HG02885 (cell line): Measurements from ENCODE around the gene RBM15B.

Experiments used
- ATAC-seq: cut with Tn5 transposase; IDR thresholded peaks from one replicate; pipeline ENCODE4 v1.9.1; 2021; ENCODE audit warnings: mild to moderate bottlenecking; ENCODE audit not compliant: unreplicated experiment, poor library complexity

The RBM15B gene

DNA sequence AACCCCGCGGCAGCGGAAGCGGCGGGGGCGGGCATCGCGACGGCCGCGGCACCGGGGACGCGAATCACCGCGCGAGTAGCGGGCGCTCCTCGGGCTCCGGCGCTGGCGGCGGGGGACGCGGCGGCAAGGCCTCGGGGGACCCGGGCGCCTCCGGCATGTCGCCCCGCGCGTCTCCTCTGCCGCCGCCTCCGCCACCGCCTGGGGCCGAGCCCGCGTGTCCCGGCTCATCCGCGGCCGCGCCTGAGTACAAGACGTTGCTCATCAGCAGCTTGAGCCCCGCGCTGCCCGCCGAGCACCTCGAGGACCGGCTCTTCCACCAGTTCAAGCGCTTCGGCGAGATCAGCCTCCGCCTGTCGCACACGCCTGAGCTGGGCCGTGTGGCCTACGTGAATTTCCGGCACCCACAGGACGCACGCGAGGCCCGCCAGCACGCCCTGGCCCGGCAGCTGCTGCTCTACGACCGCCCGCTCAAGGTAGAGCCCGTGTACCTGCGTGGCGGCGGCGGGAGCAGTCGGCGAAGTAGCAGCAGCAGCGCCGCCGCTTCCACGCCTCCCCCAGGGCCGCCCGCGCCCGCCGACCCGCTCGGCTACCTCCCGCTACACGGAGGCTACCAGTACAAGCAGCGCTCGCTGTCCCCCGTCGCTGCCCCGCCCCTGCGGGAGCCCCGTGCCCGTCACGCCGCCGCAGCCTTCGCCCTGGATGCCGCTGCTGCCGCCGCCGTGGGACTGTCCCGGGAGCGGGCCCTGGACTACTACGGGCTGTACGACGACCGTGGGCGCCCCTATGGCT, 675 bp downstream of the RBM15B start:
- ATAC-seq = peak; percentile 12

- no peak for ATAC-seq
Observed at GRCh38 chr3:51392355-51393133, 1.5 kb downstream of the RBM15B start.

DNA sequence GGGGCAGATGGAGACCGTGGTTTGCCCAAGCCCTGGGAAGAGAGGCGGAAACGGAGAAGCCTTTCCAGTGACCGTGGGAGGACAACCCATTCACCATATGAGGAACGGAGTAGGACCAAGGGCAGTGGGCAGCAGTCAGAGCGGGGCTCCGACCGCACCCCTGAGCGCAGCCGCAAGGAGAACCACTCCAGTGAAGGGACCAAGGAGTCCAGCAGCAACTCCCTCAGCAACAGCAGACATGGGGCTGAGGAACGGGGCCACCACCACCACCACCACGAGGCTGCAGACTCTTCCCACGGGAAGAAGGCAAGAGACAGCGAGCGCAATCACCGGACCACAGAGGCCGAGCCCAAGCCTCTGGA, 2.0 kb downstream of the RBM15B start:
- no peak for ATAC-seq

- no peak for ATAC-seq
Observed at GRCh38 chr3:51393564-51393963, 2.5 kb downstream of the RBM15B start.

GRCh38 chr3:51394541-51394940, 3.5 kb downstream of the RBM15B start:
- ATAC-seq = no peak

GRCh38 chr3:51395493-51396213, 4.6 kb downstream of the RBM15B start:
- ATAC-seq = no peak

- no peak for ATAC-seq
Observed at GRCh38 chr3:51396401-51396800, 5.3 kb downstream of the RBM15B start.

GRCh38 chr3:51397392-51397791, 6.3 kb downstream of the RBM15B start:
- ATAC-seq = no peak

DNA sequence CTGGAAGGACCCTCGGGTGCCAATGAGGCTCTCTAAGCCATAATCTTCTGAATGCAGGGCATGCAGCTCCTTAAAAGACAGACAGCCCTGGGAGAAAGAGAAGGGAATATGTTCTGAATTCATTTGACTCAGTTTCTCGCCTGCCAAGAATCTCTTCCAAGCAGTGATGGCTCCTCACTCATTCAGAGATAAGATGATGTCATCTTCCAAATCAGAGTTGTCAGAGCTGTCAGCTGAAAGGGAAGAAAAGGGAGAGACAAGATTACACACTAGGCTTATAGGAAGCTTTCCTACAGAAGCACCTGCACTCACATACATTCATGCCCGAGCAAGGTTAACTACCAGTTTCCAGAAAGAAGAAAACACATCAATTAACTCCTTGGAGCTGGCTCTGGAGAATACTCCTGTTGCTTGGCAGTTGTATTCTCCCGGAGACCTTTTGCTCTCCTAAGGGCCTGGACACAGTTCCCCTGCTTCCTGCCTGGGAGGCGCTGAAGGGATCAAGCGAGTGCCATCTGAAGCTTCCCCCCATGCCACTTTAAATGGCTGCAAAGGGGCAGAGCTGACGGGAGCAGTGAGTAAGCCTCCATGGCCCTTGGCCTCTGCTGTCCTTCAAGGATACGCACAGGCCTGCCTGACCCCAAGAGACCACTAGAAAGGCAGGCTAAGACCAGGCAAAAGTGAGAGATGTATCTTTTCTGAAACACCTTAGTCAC, 7.7 kb downstream of the RBM15B start:
- no peak for ATAC-seq

DNA sequence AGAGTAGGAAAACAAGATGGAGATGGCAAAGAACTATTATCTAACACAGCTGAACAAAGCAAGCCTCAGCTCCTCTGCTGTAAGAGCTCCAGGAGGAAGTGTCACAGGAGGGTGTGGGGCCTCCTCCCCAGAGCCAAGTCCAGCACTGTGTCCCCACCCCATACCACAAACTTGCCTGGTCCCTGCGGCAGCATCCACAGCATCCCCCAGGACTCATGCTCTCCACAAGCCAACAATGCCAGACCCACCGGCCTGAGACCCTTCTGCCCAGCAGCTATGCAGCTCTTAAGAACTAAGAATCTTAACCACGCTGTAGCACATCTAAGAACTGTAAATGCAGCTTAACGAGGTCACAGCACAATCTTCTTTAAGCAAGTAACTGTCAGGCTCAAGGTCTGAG, 9.1 kb downstream of the RBM15B start:
- ATAC-seq = no peak

GRCh38 chr3:51401735-51402134, 10.7 kb downstream of the RBM15B start:
- no peak for ATAC-seq

GRCh38 chr3:51403675-51404074, 12.6 kb downstream of the RBM15B start:
- ATAC-seq = no peak

DNA sequence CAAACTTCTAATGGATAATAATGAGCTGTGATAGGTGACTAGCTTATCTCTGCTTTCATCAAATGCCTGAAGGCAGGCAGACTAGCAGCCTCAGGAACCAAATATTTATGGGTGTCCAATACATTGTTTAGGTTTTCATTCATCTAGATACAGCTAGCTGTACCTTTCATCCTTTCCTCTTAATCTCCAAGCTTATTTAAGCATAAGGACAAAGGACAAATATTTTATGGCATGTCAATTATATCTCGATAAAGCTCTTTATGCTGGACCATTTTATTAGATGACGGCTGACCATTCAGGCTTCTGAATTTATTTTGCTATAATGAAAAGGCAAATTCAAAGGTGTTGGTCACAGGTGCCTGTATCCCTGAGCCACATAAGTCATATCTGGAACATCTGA, 16.9 kb downstream of the RBM15B start:
- ATAC-seq = no peak

DNA sequence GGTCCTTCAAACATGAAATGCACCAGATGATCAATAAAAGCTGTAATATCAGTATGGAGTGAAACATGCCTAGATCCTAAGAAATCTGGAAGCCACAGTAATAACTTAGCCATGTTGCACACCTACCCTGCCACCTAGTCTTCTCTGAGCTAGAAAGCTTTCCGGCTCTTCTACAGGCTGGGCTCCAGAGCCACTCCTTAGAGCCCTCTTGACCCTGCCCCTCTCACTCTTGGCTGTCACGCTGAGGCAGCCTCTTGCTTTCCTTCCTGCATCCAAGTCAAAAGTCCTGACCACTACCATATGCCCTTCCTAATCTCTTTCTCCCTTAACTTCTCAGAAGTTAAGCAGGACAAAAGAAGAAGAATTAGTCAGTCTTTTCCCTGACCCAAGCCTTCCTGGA, 17.7 kb downstream of the RBM15B start:
- no peak for ATAC-seq

GRCh38 chr3:51422211-51422610, 31.1 kb downstream of the RBM15B start:
- ATAC-seq = no peak

DNA sequence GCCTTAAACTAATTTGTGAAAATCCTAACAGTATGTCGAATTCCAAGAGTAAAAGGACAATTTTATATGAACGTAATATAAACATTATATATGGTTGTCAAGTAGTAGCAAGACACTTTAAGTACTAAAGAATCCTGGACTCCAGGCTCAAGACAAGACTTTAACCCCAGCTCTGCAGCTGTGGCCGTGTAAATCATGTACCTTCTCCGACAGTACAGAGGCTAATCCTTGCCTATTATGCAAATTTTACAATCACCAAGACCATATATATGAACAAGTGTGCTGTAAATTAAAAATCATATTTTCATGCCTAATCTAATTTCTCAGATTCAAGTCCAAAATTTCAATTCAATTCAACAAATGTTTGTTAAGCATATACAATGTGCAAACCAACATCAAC, 35.8 kb downstream of the RBM15B start:
- no peak for ATAC-seq

DNA sequence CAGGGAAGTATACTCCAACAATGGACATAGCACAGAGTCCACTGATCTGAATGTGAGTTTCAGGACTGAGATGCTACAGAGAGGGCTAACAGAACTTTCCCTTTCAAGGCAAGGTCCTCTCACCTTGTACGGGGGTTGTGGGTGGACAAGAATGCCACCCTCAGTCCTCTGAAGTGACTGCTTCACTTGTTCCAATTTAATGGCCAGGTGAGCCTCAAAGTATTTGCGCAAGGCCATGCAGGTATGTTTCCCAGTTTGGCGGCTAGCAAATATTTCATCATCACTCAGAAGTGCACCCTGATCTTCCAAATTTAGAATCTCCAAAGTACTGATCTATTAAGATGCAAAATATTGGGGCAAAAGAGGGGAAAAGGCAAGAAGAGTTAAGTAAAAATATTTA, 38.1 kb downstream of the RBM15B start:
- no peak for ATAC-seq

- ATAC-seq = no peak
Observed at GRCh38 chr3:51434110-51434509, 43.0 kb downstream of the RBM15B start.

GRCh38 chr3:51434746-51435327, 43.8 kb downstream of the RBM15B start:
- no peak for ATAC-seq

GRCh38 chr3:51436998-51437639, 46.0 kb downstream of the RBM15B start:
- ATAC-seq = no peak
